Tibial nerve (tissue), 4 donors: Measurements from ENCODE around the gene KRT79. TPM values are rescaled to one million over a fixed set of nuclear protein-coding genes. Genes with fewer than 3 reads are reported as not detected.

Source experiments
- DNase-seq, 2 donors: peaks; one replicate each; pipeline ENCODE4 v3.0.0-alpha.2; 2019; ENCODE audit warnings: low spot score in 2 of 2
- H3K27ac ChIP-seq, 4 donors: fragments of 200-600 bp; sonication (generic) in 3 of 4; one replicate each; pipeline ENCODE4 v1.5.1; 2017 to 2019; ENCODE audit warnings: mild to moderate bottlenecking in 1 of 4
- H3K27me3 ChIP-seq, 2 donors: fragments of 200-600 bp; sonication (generic) in 1 of 2; one replicate each; pipeline versions ENCODE4 v1.5.1 to v1.6.0; 2017 to 2019
- H3K36me3 ChIP-seq, 3 donors: fragments of 200-600 bp; sonication (generic); one replicate each; pipeline ENCODE4 v1.5.1; 2018 to 2019
- H3K4me1 ChIP-seq, 4 donors: fragments of 200-600 bp; sonication (generic) in 3 of 4; one replicate each; pipeline ENCODE4 v1.5.1; 2017 to 2019
- H3K4me3 ChIP-seq, 4 donors: fragments of 200-600 bp; sonication (generic) in 3 of 4; one replicate each; pipeline ENCODE4 v1.5.1; 2017 to 2019; ENCODE audit warnings: mild to moderate bottlenecking in 1 of 4, moderate library complexity in 1 of 4
- H3K9me3 ChIP-seq, 4 donors: fragments of 200-600 bp; sonication (generic) in 3 of 4; one replicate each; pipeline ENCODE4 v1.5.1; 2017 to 2019
- EP300 ChIP-seq, 2 donors: sonication (generic); formaldehyde crosslinking; IDR thresholded peaks; one replicate each; pipeline ENCODE4 v1.6.1; 2017; ENCODE audit warnings: antibody characterized with exemption in 2 of 2, mild to moderate bottlenecking in 1 of 2
- POLR2A ChIP-seq, 2 donors: fragments of 450-650 bp; IDR thresholded peaks; one replicate each; pipeline ENCODE4 v1.6.1; 2017; ENCODE audit warnings: antibody characterized with exemption in 2 of 2, mild to moderate bottlenecking in 2 of 2, moderate library complexity in 2 of 2
- WGBS, 2 donors: methylation state at CpG; one replicate each; pipeline ENCODE4 v1.1.5; 2018; 5-methylcytosine and 5-hydroxymethylcytosine counted together
- total RNA-seq, 4 donors: library from RNA; depleted of rRNA; stranded (reverse); fragments of >200 nt; gene quantifications; one replicate each; pipeline ENCODE4 v1.1.0, GENCODE V29; 2016
- TF ChIP-seq, protein P1 (sequence below), 5 experiments: fragments of 200-600 bp in 3 of 5; fragments of 450-650 bp in 2 of 5; sonication (generic) in 3 of 5; IDR thresholded peaks; one replicate each; pipeline ENCODE4 v1.5.1; 2016 to 2019; ENCODE audit warnings: antibody characterized with exemption in 5 of 5, mild to moderate bottlenecking in 3 of 5, moderate library complexity in 2 of 5

Gene KRT79
- total RNA-seq, 4 donors from 2014 or later = 3.9 TPM; not detected in 3

DNA sequence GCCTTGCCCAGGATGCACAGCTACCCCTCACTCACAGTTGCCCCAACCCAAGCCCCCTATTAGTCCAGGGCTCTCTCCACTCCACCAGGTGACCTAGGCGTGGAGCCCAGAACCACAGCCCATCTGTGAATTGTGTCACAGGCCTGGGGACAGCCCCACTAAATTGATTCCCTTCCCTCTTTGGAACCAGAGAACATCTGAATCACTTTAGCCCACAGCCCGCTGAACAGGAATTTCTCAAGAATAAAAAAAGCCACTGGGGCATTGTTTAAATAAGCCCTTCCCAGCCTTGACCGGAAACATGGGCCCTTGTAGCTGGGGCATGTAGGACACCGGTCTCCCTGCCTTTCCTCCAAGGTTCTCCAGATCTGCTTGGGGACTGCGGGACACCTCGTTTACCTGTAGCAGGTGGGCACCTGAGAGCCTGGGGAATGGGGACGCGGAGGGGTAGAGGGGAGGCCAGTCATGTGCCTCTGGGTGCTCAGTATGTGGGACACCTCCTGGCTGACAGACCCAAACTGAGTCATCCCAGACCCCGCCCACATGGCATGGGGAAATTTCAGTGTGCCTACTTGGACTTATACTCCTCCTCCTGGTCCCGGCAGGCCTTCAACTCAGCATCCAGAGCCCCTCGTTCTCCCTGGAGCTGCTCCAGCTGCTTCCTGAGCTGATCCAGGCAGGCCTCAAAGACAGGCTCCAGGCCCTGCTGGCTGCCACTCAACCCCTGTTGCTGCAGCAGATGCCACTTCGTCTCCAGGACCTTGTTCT is 13.4 kb upstream of the KRT79 start:
- Histone ChIP-seq H3K9me3 (no peaks in the 10 kb centered on the region), H3K36me3 (no peaks in the 10 kb centered on the region), H3K27ac (no peak overlapping the region), H3K4me3 (no peak overlapping the region), H3K27me3 (no peaks in the 10 kb centered on the region), H3K4me1 (no peaks in the 10 kb centered on the region)
- WGBS, 2 donors = 76 to 81% methylated on average over 9 to 11 of the region's 12 CpGs
- TF ChIP-seq, protein P1, sequence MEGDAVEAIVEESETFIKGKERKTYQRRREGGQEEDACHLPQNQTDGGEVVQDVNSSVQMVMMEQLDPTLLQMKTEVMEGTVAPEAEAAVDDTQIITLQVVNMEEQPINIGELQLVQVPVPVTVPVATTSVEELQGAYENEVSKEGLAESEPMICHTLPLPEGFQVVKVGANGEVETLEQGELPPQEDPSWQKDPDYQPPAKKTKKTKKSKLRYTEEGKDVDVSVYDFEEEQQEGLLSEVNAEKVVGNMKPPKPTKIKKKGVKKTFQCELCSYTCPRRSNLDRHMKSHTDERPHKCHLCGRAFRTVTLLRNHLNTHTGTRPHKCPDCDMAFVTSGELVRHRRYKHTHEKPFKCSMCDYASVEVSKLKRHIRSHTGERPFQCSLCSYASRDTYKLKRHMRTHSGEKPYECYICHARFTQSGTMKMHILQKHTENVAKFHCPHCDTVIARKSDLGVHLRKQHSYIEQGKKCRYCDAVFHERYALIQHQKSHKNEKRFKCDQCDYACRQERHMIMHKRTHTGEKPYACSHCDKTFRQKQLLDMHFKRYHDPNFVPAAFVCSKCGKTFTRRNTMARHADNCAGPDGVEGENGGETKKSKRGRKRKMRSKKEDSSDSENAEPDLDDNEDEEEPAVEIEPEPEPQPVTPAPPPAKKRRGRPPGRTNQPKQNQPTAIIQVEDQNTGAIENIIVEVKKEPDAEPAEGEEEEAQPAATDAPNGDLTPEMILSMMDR (IDR thresholded peaks at IDR 0.05) = no peak
- no peak for TF ChIP-seq POLR2A (IDR thresholded peaks at IDR 0.05)
- no peak for TF ChIP-seq EP300 (IDR thresholded peaks at IDR 0.05)
- DNase-seq = no peak

DNA sequence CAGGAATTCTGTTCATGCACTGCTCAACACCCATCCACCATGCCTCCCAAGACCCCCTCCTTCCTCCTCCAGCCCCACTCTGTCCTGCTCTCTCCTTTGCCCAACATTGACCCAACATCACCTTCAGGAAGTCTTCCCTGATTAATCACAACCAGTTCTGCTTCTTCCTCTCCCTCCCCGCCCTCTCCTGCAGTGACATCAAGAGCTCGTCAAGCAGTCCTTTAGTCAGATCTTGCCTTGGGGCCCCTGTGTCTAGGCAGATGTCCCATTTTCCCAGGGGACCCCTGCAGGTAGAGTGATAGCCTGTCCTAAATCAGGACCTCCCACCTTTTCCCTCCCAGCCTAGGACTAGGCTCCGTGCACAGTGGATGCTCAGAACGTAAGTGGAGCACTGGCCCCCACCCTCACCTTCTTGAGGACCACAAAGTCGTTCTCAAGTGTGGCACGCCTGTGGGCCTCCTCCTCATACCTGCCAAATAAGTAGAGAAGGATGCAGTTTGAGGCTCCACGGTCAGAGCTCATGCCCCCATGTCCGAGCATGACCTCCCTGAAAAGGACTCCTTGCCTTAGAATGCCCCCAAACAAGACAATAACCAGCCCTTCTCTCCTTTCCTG is 12.4 kb upstream of the KRT79 start:
- DNase-seq = no peak
- 66 to 87% methylated on average over 8 of the region's 8 CpGs for WGBS, 2 donors
- TF ChIP-seq EP300 (IDR thresholded peaks at IDR 0.05) = no peak
- H3K27me3 ChIP-seq = no peaks in the 10 kb centered on the region
- no peak overlapping the region for H3K4me3 ChIP-seq
- no peaks in the 10 kb centered on the region for H3K36me3 ChIP-seq
- H3K27ac ChIP-seq = no peak overlapping the region
- H3K4me1 ChIP-seq = no peaks in the 10 kb centered on the region
- no peaks in the 10 kb centered on the region for H3K9me3 ChIP-seq

DNA sequence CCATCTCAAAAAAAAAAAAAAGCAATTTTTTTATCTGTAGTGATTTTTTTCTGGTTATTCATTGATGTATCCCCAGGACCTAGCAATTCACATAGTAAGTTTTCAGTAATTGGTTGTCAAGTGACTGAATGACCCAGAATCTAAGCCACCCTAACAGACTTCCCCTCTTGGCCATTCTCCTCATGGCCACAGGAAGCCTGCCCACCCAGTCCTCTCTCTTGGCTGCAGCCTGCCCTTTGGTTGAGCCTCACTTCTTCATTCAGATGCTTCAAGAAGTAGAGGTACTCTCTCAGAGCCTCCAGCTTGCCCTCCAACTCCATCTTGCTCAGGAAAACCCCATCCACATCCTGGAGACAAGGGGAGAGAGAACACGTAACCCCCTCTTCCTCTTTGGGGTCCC is 11.8 kb upstream of the KRT79 start:
- TF ChIP-seq POLR2A (IDR thresholded peaks at IDR 0.05) (no peak), EP300 (IDR thresholded peaks at IDR 0.05) (no peak)
- TF ChIP-seq, protein P1 (IDR thresholded peaks at IDR 0.05) = no peak
- H3K4me1 ChIP-seq = no peaks in the 10 kb centered on the region
- WGBS, 2 donors = 87 to 95% methylated on average over 1 of the region's 1 CpG
- H3K27ac ChIP-seq = no peak overlapping the region
- DNase-seq = no peak
- H3K27me3 ChIP-seq = no peaks in the 10 kb centered on the region
- no peaks in the 10 kb centered on the region for H3K36me3 ChIP-seq
- H3K9me3 ChIP-seq = no peaks in the 10 kb centered on the region
- H3K4me3 ChIP-seq = no peak overlapping the region

DNA sequence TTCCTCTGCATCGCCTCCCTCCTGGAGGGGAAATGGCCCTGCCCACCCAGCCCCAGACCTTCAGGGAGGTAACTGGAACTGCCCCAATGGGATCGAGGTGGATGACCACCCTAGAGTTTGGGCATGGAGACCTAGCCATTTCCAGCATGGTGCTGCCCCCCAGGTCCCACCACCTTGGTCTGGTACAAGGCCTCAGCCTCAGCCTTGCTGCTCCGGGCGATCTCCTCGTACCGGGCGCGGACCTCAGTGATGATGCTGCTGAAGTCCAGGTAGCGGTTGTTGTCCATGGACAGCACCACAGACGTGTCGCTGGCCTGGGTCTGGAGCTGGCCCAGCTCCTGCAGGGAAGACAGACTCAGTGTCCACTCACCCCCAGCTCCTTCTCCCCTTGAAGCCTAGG is 10.3 kb upstream of the KRT79 start:
- 89 to 96% methylated on average over 5 to 8 of the region's 11 CpGs for WGBS, 2 donors
- Histone ChIP-seq H3K9me3 (no peaks in the 10 kb centered on the region), H3K27ac (no peak overlapping the region), H3K4me3 (no peak overlapping the region), H3K4me1 (no peaks in the 10 kb centered on the region), H3K27me3 (no peaks in the 10 kb centered on the region), H3K36me3 (no peaks in the 10 kb centered on the region)
- TF ChIP-seq EP300 (IDR thresholded peaks at IDR 0.05) (no peak), POLR2A (IDR thresholded peaks at IDR 0.05) (no peak)
- TF ChIP-seq, protein P1 (IDR thresholded peaks at IDR 0.05) = no peak
- DNase-seq = no peak

DNA sequence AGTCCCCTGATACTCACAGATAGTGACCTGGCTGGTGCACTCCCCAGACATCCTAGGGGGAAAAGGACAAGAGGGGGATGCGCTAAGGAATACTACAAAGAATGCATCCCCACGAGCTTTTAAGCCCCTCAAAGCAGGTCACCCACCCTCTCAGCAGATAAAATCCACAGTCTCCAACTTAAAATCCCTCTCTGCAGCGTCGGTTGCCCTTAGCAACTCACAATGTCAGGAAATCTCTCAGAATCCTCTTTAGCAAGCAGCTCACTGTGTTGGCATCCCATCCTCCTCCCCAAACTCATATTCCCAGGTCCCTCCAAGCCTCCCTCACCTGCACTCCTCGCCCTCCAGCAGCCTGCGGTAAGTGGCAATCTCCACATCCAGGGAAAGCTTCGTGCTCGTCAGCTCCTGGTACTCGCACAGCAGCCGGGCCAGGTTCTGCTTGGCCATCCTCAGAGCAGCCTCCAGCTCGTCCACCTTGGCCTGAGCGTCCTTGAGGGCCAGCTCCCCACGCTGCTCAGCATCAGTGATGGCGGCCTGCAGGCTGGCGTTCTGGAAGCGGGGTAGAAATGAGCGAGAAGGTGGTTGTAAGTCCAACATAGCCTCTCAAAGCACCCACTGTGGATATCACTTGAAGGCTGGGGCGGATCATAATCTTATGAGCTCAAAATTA is 5.5 kb upstream of the KRT79 start:
- H3K36me3 ChIP-seq = no peaks in the 10 kb centered on the region
- peaks cover 0 to 12% of the 10 kb centered on the region in 2 donors for H3K27me3 ChIP-seq
- H3K4me3 ChIP-seq = no peak overlapping the region
- no peaks in the 10 kb centered on the region for H3K4me1 ChIP-seq
- no peak overlapping the region for H3K27ac ChIP-seq
- DNase-seq = no peak
- H3K9me3 ChIP-seq = no peaks in the 10 kb centered on the region
- TF ChIP-seq, protein P1 (IDR thresholded peaks at IDR 0.05) = no peak
- TF ChIP-seq POLR2A (IDR thresholded peaks at IDR 0.05) (no peak), EP300 (IDR thresholded peaks at IDR 0.05) (no peak)
- whole genome bisulfite sequencing, 2 donors = 79 to 80% methylated on average over 18 of the region's 18 CpGs
